Hematopoietic multipotent progenitor cell treated with erythropoietin and hydrocortisone succinate and interleukin-3 and kit ligand, for 15 days (in vitro differentiated cells): ENCODE data around the gene OXER1.

ENCODE experiments used
- DNase-seq: peaks from one replicate; pipeline ENCODE4 v3.0.0-alpha.2; 2015; ENCODE audit warnings: low spot score

OXER1 gene

GRCh38 chr2:42793334-42794270 is 29.7 kb upstream of the OXER1 start:
- DNase-seq = no peak

- DNase-seq = no peak
Observed at GRCh38 chr2:42792583-42793333, 28.8 kb upstream of the OXER1 start, which contains the start of gene HAAO. Gene HAAO, minus strand, starts transcription at chr2:42792583. Its CDS starts 47 bp downstream, at chr2:42792536.

- no peak for DNase-seq
Observed at GRCh38 chr2:42792087-42792582, 28.2 kb upstream of the OXER1 start.

GRCh38 chr2:42791606-42792005 is 27.7 kb upstream of the OXER1 start:
- no peak for DNase-seq

GRCh38 chr2:42789751-42790150 is 25.8 kb upstream of the OXER1 start:
- DNase-seq = no peak

DNA sequence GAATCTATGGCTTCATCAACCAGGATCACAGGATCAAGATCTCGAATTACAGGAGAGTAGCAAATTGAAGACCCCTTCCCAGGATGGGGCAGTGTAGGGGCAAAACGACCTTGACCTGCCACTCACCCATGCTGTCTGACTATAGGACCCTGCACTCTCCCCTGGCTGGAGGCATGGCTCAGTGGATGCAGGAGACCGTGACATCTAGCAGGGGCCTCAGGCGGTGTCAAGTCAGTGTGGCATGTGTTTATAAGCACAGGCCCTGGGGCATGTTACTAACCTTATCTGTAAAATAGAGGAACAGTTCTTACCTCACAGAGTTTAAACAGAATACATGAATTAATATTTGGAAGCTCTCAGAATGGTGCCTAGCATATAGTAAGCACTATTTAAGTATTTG is 24.9 kb upstream of the OXER1 start:
- no peak for DNase-seq

DNA sequence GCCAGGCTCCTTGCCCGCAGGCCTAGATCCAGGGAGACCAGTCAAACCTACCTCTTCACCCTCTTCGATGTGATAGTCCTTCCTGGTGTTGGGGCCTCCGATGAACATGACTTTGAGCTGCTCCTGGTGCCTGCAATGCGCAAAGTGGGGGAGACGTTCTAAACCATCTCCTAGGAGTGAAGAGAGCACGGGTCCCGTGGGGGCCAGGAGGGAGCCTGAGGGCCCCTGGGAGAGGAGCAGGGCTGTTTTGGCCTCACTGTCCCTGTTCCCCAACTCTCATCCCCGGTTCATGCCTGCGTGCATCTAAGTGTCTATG is 24.5 kb upstream of the OXER1 start:
- DNase-seq = no peak

DNA sequence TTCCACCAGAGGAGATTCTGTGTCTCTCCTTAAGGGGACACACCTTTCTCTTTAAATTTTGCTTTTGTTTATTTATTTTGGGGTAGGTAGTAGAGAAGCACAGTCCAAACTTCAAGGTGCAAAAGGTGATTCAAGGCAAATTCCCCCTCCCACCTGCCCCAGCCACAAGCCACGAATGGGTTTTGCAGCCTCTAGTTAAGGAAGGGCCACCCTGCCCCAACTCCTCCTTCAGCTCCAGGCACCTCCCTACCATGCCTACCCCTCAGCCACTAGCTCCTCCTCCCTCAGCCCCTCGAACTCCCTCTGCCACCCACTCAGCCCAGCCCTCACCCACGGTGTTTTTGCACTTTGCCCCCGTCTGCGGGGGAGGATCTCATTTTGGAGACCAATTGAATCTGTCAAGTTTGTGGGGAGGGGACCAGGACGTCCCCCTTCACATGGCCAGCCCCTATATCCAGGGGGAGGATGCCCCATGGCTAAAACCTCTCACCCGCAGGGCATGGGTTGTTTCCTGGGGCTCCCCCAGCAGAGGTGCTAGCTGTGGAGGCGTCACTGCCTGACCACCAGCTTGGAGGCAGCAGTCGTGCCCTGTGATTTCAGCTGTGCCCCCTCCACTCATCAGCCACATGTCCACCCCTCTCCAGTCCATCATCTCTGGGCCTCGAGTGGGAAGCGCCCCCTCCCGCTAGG is 24.0 kb upstream of the OXER1 start:
- no peak for DNase-seq

GRCh38 chr2:42787424-42787787 is 23.5 kb upstream of the OXER1 start:
- no peak for DNase-seq

- no peak for DNase-seq
Observed at GRCh38 chr2:42786561-42787345, 22.8 kb upstream of the OXER1 start.

DNA sequence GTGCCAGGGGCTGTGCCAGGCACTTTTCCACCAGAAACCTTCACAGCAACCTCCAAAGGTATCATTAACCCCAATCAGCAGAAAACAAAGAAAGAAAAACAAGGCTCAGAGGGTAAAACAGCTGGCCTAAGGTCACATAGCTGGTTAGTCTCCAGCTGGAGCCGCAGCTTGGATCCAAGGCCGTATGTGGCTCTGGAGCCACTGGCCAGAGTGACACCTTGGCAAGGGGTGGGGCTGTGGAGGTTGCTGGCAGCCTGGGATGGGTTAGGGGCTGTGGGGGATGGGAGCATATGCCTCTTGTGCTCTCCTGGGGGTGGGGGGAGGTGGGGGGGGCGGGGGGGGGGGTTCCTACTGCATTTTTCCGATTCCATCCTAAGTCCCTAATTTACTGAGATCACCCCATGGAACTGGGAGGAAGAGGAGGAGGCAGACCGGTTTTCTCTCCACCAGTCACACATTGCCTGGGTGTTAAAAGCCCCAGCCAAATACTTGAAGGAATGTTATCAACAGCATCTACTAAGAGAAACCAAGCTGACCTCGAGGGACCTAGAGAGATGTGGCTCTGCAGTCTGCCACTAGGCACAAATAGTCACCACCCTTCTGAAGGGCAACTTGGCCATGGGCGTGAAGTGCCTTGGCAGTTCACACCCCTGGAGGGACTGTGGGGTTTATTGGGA is 20.4 kb upstream of the OXER1 start:
- DNase-seq = no peak

GRCh38 chr2:42783511-42783910 is 19.6 kb upstream of the OXER1 start:
- DNase-seq = no peak

GRCh38 chr2:42781181-42781580 is 17.2 kb upstream of the OXER1 start:
- no peak for DNase-seq

DNA sequence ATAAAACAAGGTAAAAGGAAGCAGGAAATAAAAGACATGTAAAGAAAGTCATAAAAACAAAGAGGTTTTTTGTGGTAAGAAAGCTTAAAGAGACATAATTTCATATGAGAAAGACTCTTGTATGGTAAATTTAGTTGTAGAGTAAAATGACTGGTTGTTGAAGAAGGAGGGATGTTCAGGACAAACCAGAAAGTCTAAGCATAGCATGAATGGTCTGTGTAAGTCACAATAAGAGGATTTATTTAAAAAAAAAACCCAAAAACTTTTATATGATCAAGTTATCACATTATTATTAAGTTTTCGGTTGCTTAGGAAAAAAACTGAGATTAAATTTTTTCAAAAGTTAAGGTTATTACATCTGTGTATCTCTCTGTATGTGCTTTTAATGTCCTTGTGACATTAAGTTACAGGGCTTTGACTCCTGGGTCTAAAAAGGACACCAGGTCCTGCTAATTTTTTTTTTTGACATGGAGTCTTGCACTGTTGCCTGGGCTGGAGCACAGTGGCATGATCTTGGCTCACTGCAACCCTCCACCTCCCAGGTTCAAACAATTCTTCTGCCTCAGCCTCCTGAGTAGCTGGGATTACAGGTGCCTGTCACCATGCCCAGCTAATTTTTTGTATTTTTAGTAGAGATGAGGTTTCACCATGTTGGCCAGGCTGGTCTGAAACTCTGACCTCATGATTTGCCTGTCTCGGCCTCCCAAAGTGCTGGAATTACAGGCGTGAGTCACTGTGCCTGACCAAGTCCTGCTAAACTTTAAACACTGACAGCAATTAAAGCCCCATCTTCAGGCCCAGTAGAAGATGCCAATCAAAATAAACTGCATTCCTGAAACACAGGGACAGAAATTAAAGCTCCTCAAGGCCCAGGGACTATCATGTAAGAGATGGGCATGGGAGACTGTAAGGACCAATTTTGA is 14.2 kb upstream of the OXER1 start:
- DNase-seq = no peak

DNA sequence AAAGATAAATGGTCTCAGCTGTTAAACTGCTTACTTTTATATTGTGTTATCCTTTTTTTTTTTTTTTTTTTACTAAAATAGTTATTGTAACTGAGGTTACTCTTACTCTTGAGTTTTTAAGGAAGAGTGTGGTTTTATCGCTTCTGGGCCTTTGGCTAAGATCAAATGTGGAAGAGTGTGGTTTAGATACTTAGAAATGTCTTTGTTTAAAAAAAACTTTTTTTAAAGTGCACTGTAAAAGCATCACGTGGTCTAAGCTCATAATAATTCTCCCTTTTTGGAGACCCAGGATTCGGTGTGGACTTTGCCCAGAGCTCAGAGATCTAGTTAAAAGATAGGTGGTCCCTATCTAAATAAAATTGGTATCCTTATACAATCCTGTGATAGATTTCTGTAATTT is 11.9 kb upstream of the OXER1 start:
- no peak for DNase-seq

DNA sequence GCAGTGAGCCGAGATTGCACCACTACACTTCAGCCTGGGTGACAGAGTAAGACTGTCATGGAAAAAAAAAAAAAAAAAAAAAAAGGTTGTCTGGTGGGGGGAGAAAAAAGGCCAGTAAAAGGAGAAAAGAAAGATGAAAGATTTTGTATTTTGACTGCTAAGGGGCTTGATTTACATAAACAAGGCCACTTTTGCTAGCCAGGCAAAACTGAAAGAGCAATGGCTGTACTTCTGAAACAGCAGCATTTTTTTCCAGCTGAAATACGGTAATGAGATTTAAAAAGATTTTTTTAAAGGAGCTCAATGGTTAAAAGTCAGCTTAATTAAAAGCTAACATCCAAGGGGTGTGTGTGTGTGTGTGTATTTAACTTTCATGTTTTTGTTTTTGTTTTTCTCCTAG is 11.3 kb upstream of the OXER1 start:
- no peak for DNase-seq

- no peak for DNase-seq
Observed at GRCh38 chr2:42771546-42772153, 7.7 kb upstream of the OXER1 start.

DNA sequence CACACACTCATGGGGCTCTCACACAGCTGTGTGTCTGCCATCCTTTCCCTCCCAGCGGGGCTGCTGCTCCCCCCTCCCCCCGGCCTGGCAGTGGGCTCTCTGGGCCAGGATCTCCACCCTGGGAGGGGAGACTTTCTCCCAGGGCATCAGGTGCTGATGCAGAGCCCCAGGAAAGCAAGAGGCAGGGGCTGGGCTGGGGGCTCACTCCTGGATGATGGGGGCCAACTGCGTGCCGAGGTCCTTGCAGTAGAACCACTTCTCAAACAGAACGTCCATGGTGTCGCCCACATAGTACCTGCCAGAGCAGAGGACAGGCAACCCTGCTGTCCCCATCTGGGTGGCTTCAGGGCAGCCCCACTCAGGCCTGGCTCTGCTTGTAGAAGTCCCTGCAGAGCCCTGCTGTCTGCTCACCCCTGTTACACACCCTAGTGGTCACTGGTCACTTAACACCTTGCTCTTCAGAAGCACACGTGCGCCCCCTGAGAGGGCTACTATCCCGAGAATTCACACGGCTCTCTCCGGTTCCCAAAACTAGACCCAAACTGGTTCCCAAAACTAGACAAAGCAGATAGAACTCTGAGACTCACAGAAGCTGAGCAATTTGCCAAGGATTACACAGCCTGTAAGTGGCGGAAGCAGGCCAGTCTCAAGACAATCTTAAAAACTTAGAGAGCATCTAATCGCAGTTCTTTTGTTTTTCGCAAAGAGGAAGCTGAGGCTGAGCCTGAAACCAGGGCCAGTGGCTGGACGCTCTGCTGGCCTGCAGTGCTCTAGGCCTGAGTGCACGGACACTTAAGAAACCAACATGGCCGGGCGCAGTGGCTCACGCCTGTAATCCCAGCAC is 6.6 kb upstream of the OXER1 start:
- peak; percentile 4 for DNase-seq
